Neural progenitor cell (in vitro differentiated cells): ENCODE data around the gene ORAI2.

ENCODE experiments used
- CTCF ChIP-seq: fragments of 200-600 bp; sonication (generic); IDR thresholded peaks from 2 replicates; pipeline ENCODE4 v1.5.1; 2017; ENCODE audit warnings: antibody characterized with exemption, mild to moderate bottlenecking
- EZH2 ChIP-seq: fragments of 200-600 bp; sonication (generic); IDR thresholded peaks from 2 replicates; pipeline ENCODE4 v1.6.1; 2017; ENCODE audit warnings: antibody characterized with exemption, mild to moderate bottlenecking, moderate library complexity
- EZH2phosphoT487 ChIP-seq: fragments of 200-600 bp; sonication (generic); IDR thresholded peaks from 2 replicates; pipeline ENCODE4 v1.6.1; 2017; ENCODE audit warnings: antibody characterized with exemption

DNA sequence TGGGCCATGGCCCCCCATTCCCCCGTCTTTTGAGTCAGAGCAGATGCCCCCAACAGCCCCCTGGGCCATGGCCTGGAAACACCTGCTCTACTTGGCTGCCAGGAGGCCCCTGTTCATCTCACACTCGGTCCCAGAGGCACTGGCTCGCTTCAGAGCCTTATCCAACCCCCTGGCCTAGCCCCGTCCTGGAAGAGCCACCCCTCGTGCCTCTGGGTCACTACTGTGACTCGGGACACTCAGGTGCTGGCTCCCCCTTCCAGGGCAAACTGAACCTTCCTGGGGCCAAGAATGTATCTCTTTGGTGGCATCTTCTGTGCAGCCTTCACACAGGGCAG is 38.4 kb downstream of the ORAI2 start:
- no peak for TF ChIP-seq CTCF
- TF ChIP-seq EZH2, result no peak
- no peak for TF ChIP-seq EZH2phosphoT487
